RWPE1 (cell line): ENCODE results near the gene PRKD1.

Source experiments
- CTCF ChIA-PET: fragments of 350-600 bp; sonication (Branson Sonifier 250); formaldehyde crosslinking; extraction: SDS; loops from one replicate; lab custom pipeline; 2021; lab: Yijun Ruan, JAX
- POLR2A ChIA-PET: fragments of 400-600 bp; formaldehyde crosslinking; extraction: SDS; loops from one replicate; lab custom pipeline; 2020; ENCODE audit warnings: antibody characterized with exemption; ENCODE audit not compliant: low non-redundant PET; lab: Yijun Ruan, JAX
- DNase-seq: peaks from one replicate; pipeline ENCODE4 v3.0.0; 2012; ENCODE audit warnings: low spot score
- H3K27ac ChIP-seq: fragments of 450-650 bp; 2 replicates; pipeline ENCODE4 v1.5.1; 2017
- CTCF ChIP-seq: fragments of 450-650 bp; conservative IDR thresholded peaks from 2 replicates; pipeline ENCODE4 v1.5.1; 2017; ENCODE audit warnings: low read depth, mild to moderate bottlenecking

Gene PRKD1

GRCh38 chr14:29821661-29822429, 105.8 kb downstream of the PRKD1 start:
- no peak overlapping the region for H3K27ac ChIP-seq
- POLR2A ChIA-PET = no interaction called here
- TF ChIP-seq CTCF = no peak
- CTCF ChIA-PET = no interaction called here
- DNase-seq = no peak

GRCh38 chr14:29821242-29821641, 106.4 kb downstream of the PRKD1 start:
- no peak for DNase-seq
- H3K27ac ChIP-seq = no peak overlapping the region
- no peak for TF ChIP-seq CTCF
- CTCF ChIA-PET = no interaction called here
- POLR2A ChIA-PET = no interaction called here

- no peak for DNase-seq
- ChIA-PET CTCF (no interaction called here), POLR2A (no interaction called here)
- H3K27ac ChIP-seq = no peak overlapping the region
- no peak for TF ChIP-seq CTCF
Measured at GRCh38 chr14:29820785-29821184, 106.9 kb downstream of the PRKD1 start.

- POLR2A ChIA-PET = no interaction called here
- CTCF ChIA-PET = no interaction called here
- no peak overlapping the region for H3K27ac ChIP-seq
- no peak for TF ChIP-seq CTCF
- DNase-seq = no peak
Measured at GRCh38 chr14:29817767-29818405, 109.8 kb downstream of the PRKD1 start.

- CTCF ChIA-PET = no interaction called here
- no peak for DNase-seq
- TF ChIP-seq CTCF = no peak
- POLR2A ChIA-PET = no interaction called here
- H3K27ac ChIP-seq = no peak overlapping the region
Measured at GRCh38 chr14:29815016-29815674, 112.5 kb downstream of the PRKD1 start.

- CTCF ChIA-PET = no interaction called here
- no peak overlapping the region for H3K27ac ChIP-seq
- no peak for TF ChIP-seq CTCF
- no peak for DNase-seq
- POLR2A ChIA-PET = no interaction called here
Measured at GRCh38 chr14:29814156-29815015, 113.3 kb downstream of the PRKD1 start.
